ENCODE data around the gene COMMD7. TPM values are rescaled to one million over a fixed set of nuclear protein-coding genes. Genes with fewer than 3 reads are reported as not detected.
"Not testable (repeated sequence)": the region's sequence is repeated elsewhere in the genome, so short reads cannot be mapped to it uniquely, and the experiment has no call there.

Gene COMMD7
- total RNA-seq, 6 experiments from 2014 or later: 45.4 to 58.4 (median 51.5) TPM

DNA sequence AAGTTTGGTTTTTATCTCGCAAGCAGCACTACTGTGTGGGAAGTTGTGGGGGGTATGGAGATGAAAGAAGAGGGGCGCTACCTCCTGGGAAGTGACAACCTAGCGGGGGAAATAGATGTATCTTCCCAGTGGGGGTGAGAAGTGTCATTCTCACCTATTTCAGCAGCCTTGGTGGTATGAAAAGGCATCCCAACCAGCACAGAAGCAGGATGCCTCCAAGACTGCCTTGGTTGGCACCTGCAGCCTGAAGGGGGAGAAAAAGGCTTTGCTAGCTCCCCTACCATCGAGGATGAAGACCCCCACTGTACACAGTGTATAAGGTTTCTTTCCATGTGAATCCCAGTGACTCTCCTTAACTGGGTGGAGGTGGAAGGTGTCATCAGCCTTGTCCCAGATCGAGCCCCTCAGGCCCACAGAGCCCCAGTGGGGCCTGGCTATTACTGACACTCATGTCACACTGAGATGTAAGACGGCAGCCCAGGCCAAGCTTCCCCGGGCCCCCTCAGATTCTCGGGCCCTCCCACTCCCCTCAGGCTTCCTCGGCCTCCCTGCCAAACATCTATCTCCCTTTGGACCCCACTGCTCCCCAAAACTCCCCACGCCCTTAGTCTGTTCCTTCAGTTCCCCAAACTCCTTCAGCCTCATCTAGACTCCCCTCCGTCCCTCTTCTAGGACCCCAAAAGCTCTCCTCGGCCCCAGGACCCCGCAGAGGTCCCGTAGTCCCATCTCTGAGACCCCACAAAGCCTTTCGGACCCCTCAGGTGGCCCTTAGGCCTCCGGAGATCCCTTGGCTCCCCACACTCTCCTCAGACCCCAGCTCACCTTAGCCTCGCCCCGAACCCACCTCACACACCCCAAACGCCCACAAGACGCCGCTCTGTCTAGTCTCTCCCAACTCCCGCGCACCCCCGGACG lies 688 bp downstream of the COMMD7 start:
- no peaks in the 10 kb centered on the region for H3K9me3 Mint-ChIP-seq
- no peaks in the 10 kb centered on the region; the same call in 1 of the 2 replicates for H3K27me3 Mint-ChIP-seq (ENCODE audit: insufficient read depth)
- H3K27ac Mint-ChIP-seq: peak overlapping the region; percentile 94
- TF ChIP-seq, protein P1, sequence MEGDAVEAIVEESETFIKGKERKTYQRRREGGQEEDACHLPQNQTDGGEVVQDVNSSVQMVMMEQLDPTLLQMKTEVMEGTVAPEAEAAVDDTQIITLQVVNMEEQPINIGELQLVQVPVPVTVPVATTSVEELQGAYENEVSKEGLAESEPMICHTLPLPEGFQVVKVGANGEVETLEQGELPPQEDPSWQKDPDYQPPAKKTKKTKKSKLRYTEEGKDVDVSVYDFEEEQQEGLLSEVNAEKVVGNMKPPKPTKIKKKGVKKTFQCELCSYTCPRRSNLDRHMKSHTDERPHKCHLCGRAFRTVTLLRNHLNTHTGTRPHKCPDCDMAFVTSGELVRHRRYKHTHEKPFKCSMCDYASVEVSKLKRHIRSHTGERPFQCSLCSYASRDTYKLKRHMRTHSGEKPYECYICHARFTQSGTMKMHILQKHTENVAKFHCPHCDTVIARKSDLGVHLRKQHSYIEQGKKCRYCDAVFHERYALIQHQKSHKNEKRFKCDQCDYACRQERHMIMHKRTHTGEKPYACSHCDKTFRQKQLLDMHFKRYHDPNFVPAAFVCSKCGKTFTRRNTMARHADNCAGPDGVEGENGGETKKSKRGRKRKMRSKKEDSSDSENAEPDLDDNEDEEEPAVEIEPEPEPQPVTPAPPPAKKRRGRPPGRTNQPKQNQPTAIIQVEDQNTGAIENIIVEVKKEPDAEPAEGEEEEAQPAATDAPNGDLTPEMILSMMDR (IDR thresholded peaks at IDR 0.05): no peak
- peaks cover 46% of the 10 kb centered on the region for H3K4me1 Mint-ChIP-seq (ENCODE audit: low read depth)
- peak overlapping the region; percentile 97 for H3K4me3 Mint-ChIP-seq
- no peaks in the 10 kb centered on the region for H3K36me3 Mint-ChIP-seq (ENCODE audit: low read depth)
- DNase-seq: no peak

DNA sequence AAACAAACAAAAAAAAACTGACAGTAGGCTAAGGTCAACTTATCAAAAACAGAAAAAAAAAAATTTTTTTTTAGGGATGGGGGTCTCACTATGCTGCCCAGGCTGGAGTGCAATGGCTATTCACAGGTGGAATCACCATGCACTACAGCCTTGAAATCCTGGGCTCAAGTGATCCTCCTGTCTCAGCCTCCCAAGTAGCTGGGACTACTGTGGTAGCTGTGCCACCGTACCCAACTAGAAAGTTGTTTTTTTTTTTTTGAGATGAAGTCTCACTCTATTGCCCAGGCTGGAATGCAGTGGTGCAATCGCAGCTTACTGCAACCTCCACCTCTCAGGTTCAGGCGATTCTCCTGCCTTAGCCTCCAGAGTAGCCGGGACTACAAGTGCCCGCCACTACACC lies 2.1 kb downstream of the COMMD7 start:
- no peak overlapping the region for H3K4me3 Mint-ChIP-seq
- H3K9me3 Mint-ChIP-seq: no peaks in the 10 kb centered on the region
- no peaks in the 10 kb centered on the region for H3K36me3 Mint-ChIP-seq (ENCODE audit: low read depth)
- DNase-seq: no peak
- H3K27me3 Mint-ChIP-seq (ENCODE audit: insufficient read depth): no peaks in the 10 kb centered on the region; the same call in none of the 2 replicates
- H3K4me1 Mint-ChIP-seq (ENCODE audit: low read depth): peaks cover 51% of the 10 kb centered on the region
- TF ChIP-seq, protein P1 (IDR thresholded peaks at IDR 0.05): no peak
- H3K27ac Mint-ChIP-seq: no peak overlapping the region

DNA sequence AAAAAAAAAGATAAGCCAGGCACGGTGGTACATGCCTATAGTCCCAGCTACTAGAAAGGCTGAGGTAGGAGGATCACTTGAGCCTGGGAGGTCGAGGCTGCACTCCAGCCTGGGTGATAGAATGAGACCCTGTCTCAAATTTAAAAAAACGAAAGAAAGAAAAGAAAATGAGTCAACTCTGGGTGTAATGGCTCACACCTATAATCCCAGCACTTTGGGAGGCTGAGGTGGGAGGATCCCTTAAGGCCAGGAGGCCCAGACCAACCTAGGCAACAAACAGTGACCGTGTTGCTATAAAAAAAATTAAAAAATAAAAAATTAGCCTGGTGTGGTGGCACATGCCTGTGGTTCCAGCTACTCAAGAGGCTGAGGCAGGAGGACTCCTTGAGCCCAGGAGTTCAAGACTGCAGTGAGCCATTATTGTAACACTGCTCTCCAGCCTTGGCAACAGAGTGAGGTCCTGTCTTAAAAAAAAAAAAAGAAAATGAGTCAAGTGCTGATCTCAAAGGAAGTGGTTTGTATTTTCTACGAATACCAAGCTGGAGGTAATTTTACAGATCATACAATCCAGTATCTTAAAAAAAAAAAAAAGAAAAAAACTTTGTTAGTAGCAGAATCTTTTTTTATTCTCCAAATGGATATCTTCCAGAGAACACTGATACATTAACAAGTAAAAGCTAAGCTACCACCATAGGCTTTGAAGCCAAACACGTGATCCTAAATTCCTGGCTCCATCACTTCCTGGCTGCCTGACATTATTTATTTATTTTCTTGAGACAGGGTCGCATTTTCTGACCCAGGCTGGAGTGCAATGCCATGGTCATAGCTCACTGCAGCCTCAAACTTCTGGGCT lies 5.7 kb downstream of the COMMD7 start:
- TF ChIP-seq, protein P1 (IDR thresholded peaks at IDR 0.05): no peak
- Mint-ChIP-seq H3K4me3 (no peak overlapping the region), H3K9me3 (no peaks in the 10 kb centered on the region), H3K27ac (peak overlapping the region; percentile 81), H3K4me1 (ENCODE audit: low read depth) (peaks cover 33% of the 10 kb centered on the region), H3K36me3 (ENCODE audit: low read depth) (no peaks in the 10 kb centered on the region), H3K27me3 (ENCODE audit: insufficient read depth) (no peaks in the 10 kb centered on the region; the same call in 1 of the 2 replicates)
- DNase-seq: peak; percentile 70

DNA sequence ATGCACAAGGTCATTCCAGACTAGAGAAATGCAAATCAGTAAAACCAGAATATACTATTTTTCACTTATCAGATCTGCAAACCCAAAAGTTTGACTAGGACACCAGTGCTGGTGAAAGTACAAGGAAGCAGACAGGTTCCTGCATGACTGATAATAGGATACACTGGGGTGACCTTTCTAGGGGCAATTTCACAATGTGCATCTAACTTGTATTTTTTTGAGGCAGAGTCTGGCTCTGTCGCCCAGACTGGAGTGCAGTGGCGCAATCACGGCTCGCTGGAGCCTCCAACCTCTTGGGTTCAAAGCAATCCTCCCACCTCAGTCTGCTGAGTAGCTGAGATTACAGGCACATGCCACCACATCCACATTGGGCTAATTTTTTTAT lies 11.4 kb downstream of the COMMD7 start:
- no peak for DNase-seq
- Mint-ChIP-seq H3K27ac (no peak overlapping the region), H3K4me3 (no peak overlapping the region; the same call in 1 of the 2 replicates), H3K36me3 (ENCODE audit: low read depth) (0 out of 2 replicates have a peak, but pooled peaks cover under 1% of the 10 kb centered on the region), H3K9me3 (no peaks in the 10 kb centered on the region), H3K27me3 (ENCODE audit: insufficient read depth) (no peaks in the 10 kb centered on the region; the same call in 1 of the 2 replicates), H3K4me1 (ENCODE audit: low read depth) (peaks cover 41% of the 10 kb centered on the region)
- TF ChIP-seq, protein P1 (IDR thresholded peaks at IDR 0.05): no peak

DNA sequence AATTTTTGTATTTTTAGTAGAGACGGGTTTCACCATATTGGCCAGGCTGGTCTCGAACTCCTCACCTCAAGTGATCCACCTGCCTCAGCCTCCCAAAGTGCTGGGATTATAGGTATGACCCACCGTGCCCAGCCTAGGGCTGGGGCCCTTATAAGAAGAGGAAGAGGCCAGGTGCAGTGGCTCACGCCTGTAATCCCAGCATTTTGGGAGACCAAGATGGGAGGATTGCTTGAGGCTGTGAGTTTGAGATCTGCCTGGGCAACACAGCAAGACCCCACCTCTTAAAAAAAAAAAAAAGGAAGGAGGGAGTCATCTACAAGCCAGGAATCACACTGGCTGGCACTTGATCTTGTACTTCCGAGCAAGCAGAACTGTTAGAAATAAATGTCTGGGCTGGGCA lies 13.9 kb downstream of the COMMD7 start:
- H3K27ac Mint-ChIP-seq; H3K9me3 Mint-ChIP-seq; H3K27me3 Mint-ChIP-seq (ENCODE audit: insufficient read depth); DNase-seq; H3K4me3 Mint-ChIP-seq: not testable (repeated sequence)
- Mint-ChIP-seq H3K4me1 (ENCODE audit: low read depth) (peaks cover 36% of the 10 kb centered on the region), H3K36me3 (ENCODE audit: low read depth) (peaks cover 11% of the 10 kb centered on the region; the same call in 1 of the 2 replicates)

DNA sequence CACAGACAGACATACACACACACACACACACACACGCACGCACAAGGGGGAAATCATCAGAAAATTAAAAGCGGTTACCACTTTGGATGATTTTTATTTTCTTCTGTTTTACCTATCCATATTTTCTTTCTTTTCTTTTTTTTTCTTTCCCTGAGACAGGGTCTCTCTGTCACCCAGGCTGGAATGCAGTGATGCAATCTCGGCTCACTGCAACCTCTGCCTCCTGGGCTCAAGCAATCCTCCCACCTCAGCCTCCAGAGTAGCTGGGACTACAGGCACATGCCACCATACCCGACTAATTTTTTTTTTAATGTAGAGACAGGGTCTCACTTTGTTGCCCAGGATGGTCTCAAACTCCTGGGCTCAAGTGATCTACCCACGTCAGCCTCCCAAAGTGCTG lies 14.8 kb downstream of the COMMD7 start:
- peaks cover 11% of the 10 kb centered on the region; the same call in 1 of the 2 replicates for H3K36me3 Mint-ChIP-seq (ENCODE audit: low read depth)
- H3K27ac Mint-ChIP-seq: not testable (repeated sequence)

More for the DNA sequence above, 14.8 kb downstream of the COMMD7 start:
- peaks cover 36% of the 10 kb centered on the region for H3K4me1 Mint-ChIP-seq (ENCODE audit: low read depth)
- not testable (repeated sequence) for H3K9me3 Mint-ChIP-seq; DNase-seq; H3K27me3 Mint-ChIP-seq (ENCODE audit: insufficient read depth); H3K4me3 Mint-ChIP-seq
